Measurements from ENCODE around the gene MCC. TPM values are rescaled to one million over a fixed set of nuclear protein-coding genes. Genes with fewer than 3 reads are reported as not detected.

MCC gene
- total RNA-seq, 2 donors from 2014 or later, result 164 to 187 TPM

GRCh38 chr5:113262674-113263073 lies 225.6 kb downstream of the MCC start:
- Histone ChIP-seq H3K9ac (ENCODE audit: extremely low read depth, low read length, poor library complexity, severe bottlenecking) (no peak overlapping the region), H3K4me3 (ENCODE audit: low read length) (no peak overlapping the region), H3K9me3 (ENCODE audit: control insufficient read depth, low read length) (peaks cover 29% of the 10 kb centered on the region), H3K27ac (ENCODE audit: low read depth, low read length) (no peak overlapping the region), H3K36me3 (ENCODE audit: control insufficient read depth, insufficient read depth, low read length) (peaks cover 43% of the 10 kb centered on the region), H3K27me3 (ENCODE audit: control insufficient read depth, insufficient read depth, low read length, poor library complexity, severe bottlenecking) (no peaks in the 10 kb centered on the region), H3K4me1 (ENCODE audit: control insufficient read depth, insufficient read depth, low read length) (peaks cover 26% of the 10 kb centered on the region)
- DNase-seq, result no peak
- H3K9me3 Mint-ChIP-seq, result peaks cover 15% of the 10 kb centered on the region
- H3K27me3 Mint-ChIP-seq (ENCODE audit: insufficient read depth), result no peaks in the 10 kb centered on the region
- peaks cover 43% of the 10 kb centered on the region for H3K4me1 Mint-ChIP-seq
- no peak overlapping the region for H3K27ac Mint-ChIP-seq
- no peak for TF ChIP-seq CTCF (conservative IDR thresholded peaks at IDR 0.05)
- 83 to 94% methylated on average over 1 to 3 of the region's 3 CpGs for WGBS, 2 experiments (ENCODE audit: insufficient coverage in 1 of 2, insufficient read length in 1 of 2)
- H3K4me3 Mint-ChIP-seq, result no peak overlapping the region
- H3K36me3 Mint-ChIP-seq (ENCODE audit: low read depth), result peaks cover 26% of the 10 kb centered on the region

GRCh38 chr5:113259034-113259433 lies 229.2 kb downstream of the MCC start:
- no peak overlapping the region for H3K9ac ChIP-seq (ENCODE audit: extremely low read depth, low read length, poor library complexity, severe bottlenecking)

GRCh38 chr5:113257545-113257944 lies 230.7 kb downstream of the MCC start:
- Mint-ChIP-seq H3K27ac (no peak overlapping the region), H3K36me3 (ENCODE audit: low read depth) (peaks cover 57% of the 10 kb centered on the region), H3K4me1 (peaks cover 24% of the 10 kb centered on the region), H3K27me3 (ENCODE audit: insufficient read depth) (no peaks in the 10 kb centered on the region), H3K4me3 (no peak overlapping the region), H3K9me3 (peaks cover 17% of the 10 kb centered on the region)
- Histone ChIP-seq H3K9ac (ENCODE audit: extremely low read depth, low read length, poor library complexity, severe bottlenecking) (no peak overlapping the region), H3K27ac (ENCODE audit: low read depth, low read length) (no peak overlapping the region), H3K4me1 (ENCODE audit: control insufficient read depth, insufficient read depth, low read length) (peaks cover 8% of the 10 kb centered on the region), H3K36me3 (ENCODE audit: control insufficient read depth, insufficient read depth, low read length) (peaks cover 77% of the 10 kb centered on the region), H3K4me3 (ENCODE audit: low read length) (no peak overlapping the region), H3K9me3 (ENCODE audit: control insufficient read depth, low read length) (peaks cover 59% of the 10 kb centered on the region), H3K27me3 (ENCODE audit: control insufficient read depth, insufficient read depth, low read length, poor library complexity, severe bottlenecking) (no peaks in the 10 kb centered on the region)
- WGBS, 2 experiments (ENCODE audit: insufficient coverage in 1 of 2, insufficient read length in 1 of 2), result 96 to 98% methylated on average over 6 to 7 of the region's 7 CpGs
- no peak for TF ChIP-seq CTCF (conservative IDR thresholded peaks at IDR 0.05)
- DNase-seq, result no peak

More at GRCh38 chr5:113259034-113259433, 229.2 kb downstream of the MCC start:
- H3K4me3 ChIP-seq (ENCODE audit: low read length), result peak overlapping the region; percentile 37
- H3K9me3 ChIP-seq (ENCODE audit: control insufficient read depth, low read length), result peaks cover 44% of the 10 kb centered on the region
- Mint-ChIP-seq H3K27ac (no peak overlapping the region), H3K4me3 (no peak overlapping the region), H3K36me3 (ENCODE audit: low read depth) (peaks cover 45% of the 10 kb centered on the region), H3K27me3 (ENCODE audit: insufficient read depth) (no peaks in the 10 kb centered on the region), H3K4me1 (peaks cover 35% of the 10 kb centered on the region), H3K9me3 (peaks cover 15% of the 10 kb centered on the region)
- H3K27ac ChIP-seq (ENCODE audit: low read depth, low read length), result no peak overlapping the region
- peaks cover 70% of the 10 kb centered on the region for H3K36me3 ChIP-seq (ENCODE audit: control insufficient read depth, insufficient read depth, low read length)
- H3K4me1 ChIP-seq (ENCODE audit: control insufficient read depth, insufficient read depth, low read length), result peaks cover 10% of the 10 kb centered on the region
- H3K27me3 ChIP-seq (ENCODE audit: control insufficient read depth, insufficient read depth, low read length, poor library complexity, severe bottlenecking), result no peaks in the 10 kb centered on the region
- no peak for DNase-seq
- TF ChIP-seq CTCF (conservative IDR thresholded peaks at IDR 0.05), result no peak
